Bronchial epithelial cell (primary cell): ENCODE measurements around the gene HSPA1L. TPM values are rescaled to one million over a fixed set of nuclear protein-coding genes. Genes with fewer than 3 reads are reported as not detected.

Experiments used
- DNase-seq: peaks from one replicate; pipeline ENCODE4 v3.0.0-alpha.2; 2010; ENCODE audit warnings: low read depth
- FAIRE-seq: peaks from 2 replicates; lab custom pipeline; 2011; peaks lifted over from hg19 to GRCh38; lab: Jason Lieb, UNC
- H3K27me3 ChIP-seq: 2 replicates; pipeline ENCODE4 v1.5.1; 2011; ENCODE audit warnings: low read length; ENCODE audit not compliant: control insufficient read depth, insufficient read depth
- H3K36me3 ChIP-seq: 2 replicates; pipeline ENCODE4 v1.5.1; 2011; ENCODE audit warnings: low read length; ENCODE audit not compliant: control insufficient read depth, insufficient read depth
- H3K4me3 ChIP-seq: 2 replicates; pipeline ENCODE4 v1.5.1; 2011; ENCODE audit warnings: mild to moderate bottlenecking, low read depth, low read length, control low read depth
- total RNA-seq: library from RNA; depleted of rRNA; stranded (reverse); fragments of >200 nt; gene quantifications from 2 replicates; pipeline ENCODE4 v1.2.1, GENCODE V29; 2014
- TF ChIP-seq, protein P1 (sequence below): IDR thresholded peaks from 2 replicates; pipeline ENCODE4 v1.5.1; 2011; ENCODE audit warnings: mild to moderate bottlenecking, moderate library complexity, low read length, control low read depth, inconsistent platforms; ENCODE audit not compliant: insufficient read depth, severe bottlenecking

Gene HSPA1L
- total RNA-seq, 1 donor from 2014 or later = 0.53 TPM

DNA sequence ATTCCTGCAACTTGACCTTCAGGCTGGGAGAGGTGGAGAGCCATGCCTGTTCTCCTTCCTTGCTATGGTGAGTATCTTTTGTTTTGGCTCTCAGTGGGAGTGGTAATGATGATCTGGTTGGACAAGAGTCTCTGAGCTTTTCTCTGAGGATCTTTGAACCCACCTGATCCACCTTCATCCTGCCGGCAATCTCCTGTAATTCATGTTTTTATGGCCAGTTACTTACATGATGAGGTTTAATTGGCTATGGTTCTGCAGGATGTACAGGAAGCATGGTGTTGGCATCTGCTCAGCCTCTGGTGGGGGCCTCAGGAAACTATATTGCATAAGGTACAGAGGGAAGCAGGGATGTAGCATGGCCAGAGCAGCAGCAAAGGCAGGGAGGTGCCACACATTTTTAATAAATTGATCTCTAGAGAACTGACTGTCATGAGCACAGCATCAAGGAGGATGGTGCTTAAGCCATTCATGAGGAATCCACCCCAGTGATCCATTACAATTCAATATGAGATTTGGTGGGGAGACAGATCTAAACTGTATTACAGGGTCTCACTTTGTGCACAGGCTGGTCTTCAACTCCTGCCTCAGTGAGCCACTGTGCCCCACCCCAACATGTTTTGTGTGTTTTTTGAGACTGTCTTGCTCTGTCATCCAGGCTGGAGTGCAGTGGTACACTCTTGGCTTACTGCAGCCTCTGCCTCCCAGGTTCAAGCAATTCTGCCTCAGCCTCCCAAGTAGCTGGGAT, 22.5 kb upstream of the HSPA1L start:
- TF ChIP-seq, protein P1, sequence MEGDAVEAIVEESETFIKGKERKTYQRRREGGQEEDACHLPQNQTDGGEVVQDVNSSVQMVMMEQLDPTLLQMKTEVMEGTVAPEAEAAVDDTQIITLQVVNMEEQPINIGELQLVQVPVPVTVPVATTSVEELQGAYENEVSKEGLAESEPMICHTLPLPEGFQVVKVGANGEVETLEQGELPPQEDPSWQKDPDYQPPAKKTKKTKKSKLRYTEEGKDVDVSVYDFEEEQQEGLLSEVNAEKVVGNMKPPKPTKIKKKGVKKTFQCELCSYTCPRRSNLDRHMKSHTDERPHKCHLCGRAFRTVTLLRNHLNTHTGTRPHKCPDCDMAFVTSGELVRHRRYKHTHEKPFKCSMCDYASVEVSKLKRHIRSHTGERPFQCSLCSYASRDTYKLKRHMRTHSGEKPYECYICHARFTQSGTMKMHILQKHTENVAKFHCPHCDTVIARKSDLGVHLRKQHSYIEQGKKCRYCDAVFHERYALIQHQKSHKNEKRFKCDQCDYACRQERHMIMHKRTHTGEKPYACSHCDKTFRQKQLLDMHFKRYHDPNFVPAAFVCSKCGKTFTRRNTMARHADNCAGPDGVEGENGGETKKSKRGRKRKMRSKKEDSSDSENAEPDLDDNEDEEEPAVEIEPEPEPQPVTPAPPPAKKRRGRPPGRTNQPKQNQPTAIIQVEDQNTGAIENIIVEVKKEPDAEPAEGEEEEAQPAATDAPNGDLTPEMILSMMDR = no peak
- Histone ChIP-seq H3K36me3 (peaks cover 17% of the 10 kb centered on the region), H3K4me3 (no peak overlapping the region), H3K27me3 (no peaks in the 10 kb centered on the region)
- no peak for FAIRE-seq
- no peak for DNase-seq

DNA sequence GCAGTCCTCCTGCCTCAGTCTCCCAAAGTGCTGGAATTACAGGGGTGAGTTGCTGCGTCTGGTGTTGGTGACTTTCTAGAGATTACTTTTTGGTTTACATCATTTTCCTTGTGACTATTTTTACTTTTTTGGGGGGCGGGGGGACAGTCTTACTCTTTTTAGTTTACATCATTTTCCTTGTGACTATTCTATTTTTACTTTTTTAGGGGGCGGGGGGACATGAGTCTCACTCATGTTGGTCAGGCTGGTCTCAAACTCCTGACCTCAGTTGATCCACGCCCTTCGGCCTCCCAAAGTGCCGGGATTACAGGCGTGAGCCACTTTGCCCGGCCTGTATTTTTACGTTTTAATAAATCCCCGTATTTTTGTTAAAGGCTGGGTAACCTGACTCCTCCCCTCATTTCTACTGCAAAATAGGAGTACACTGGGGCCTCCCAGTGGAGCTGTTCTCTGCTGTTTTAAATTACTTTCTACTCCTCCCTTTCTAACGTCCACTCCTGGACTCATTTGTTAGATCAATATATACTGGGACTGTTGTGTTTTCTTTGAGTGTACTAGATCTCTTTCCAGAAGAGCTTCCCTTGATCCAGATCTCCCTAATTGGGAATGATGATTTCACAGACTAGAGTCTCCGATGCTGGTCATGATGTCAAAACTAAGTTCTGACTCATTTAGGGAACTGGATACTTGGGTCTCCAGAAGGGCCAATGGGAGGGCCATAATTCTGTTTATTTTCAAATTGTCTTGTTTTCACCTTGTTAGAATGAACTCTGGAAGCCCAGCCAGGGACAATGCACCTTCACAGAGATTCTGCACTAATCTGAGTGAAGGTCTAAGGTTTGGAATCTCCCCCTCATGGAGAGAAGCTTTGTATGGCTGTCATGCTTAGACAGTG, 21.6 kb upstream of the HSPA1L start:
- Histone ChIP-seq H3K4me3 (peak overlapping the region; percentile 91), H3K27me3 (no peaks in the 10 kb centered on the region), H3K36me3 (peaks cover 17% of the 10 kb centered on the region)
- FAIRE-seq (no peak), DNase-seq (peak; percentile 53)
- TF ChIP-seq, protein P1 = no peak

DNA sequence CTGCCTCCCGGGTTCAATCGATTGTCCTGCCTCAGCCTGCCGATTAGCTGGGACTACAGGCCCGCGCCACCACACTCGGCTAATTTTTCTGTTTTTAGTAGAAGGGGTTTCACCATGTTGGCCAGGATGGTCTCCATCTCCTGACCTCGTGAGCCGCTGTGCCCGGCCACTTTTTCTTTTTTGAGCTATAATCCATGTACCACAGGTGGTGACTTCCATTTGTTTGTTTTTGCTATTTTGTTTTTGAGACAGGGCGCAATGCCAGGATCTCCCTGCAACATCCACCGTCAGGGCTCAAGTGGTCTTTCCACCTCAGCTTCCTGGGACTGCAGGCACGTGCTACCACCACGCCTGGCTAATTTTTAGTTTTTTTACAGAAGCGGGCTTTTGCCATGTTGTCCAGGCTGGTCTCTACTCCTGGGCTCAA, 21.0 kb upstream of the HSPA1L start:
- no peaks in the 10 kb centered on the region for H3K27me3 ChIP-seq
- TF ChIP-seq, protein P1 = no peak
- peak overlapping the region; percentile 91 for H3K4me3 ChIP-seq
- FAIRE-seq = no peak
- DNase-seq = no peak
- H3K36me3 ChIP-seq = peaks cover 17% of the 10 kb centered on the region

DNA sequence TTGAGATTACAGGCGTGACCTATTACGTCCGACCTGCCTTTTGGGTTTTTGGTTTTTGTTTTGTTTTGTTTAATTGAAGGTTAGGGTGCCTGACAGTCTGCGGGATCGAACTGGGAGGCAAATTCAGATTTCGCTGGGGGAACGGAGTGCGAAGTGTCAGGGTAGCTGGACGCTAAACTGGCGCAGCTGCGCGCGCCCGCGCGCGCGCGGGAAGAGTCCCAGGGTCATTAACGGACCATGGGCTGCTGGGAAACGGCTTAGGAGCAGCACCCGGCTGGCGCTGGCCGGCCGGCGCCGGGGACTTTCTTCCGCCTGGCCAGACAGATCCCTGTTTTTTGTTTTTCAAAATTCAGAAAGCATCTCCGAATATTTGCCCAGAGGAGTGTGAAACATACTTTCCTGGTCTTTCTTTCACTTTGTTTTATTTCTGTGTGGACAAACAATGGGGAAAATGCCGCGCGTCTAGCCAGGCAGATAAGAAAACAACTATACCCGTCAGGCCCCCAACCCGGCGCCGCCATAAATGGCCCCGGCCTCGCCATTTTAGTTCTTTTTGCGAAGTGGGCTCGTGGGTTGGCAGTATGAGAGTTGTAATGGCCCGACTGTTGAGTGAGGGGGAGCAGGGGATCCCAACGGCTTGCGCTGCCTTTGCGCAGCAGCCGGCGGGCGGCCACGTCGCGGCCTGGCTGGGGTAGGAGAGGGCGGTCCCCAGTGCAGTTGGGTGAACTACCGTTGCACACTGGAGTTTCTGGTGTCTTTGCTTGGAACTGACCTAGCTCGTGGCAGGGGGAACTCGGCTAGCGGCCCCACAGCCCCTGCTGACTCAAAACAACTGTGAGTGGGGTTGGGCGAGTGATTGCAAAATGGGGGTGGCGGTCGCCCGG, 19.5 kb upstream of the HSPA1L start:
- Histone ChIP-seq H3K4me3 (peak overlapping the region; percentile 91), H3K27me3 (no peaks in the 10 kb centered on the region), H3K36me3 (peaks cover 14% of the 10 kb centered on the region)
- TF ChIP-seq, protein P1 = no peak
- FAIRE-seq = no peak
- DNase-seq = peak; percentile 71

GRCh38 chr6:31831350-31832215, 16.5 kb upstream of the HSPA1L start:
- no peaks in the 10 kb centered on the region for H3K27me3 ChIP-seq
- TF ChIP-seq, protein P1 = no peak
- H3K4me3 ChIP-seq = no peak overlapping the region
- DNase-seq (no peak), FAIRE-seq (no peak)
- H3K36me3 ChIP-seq = peaks cover 3% of the 10 kb centered on the region
